GM20000 (cell line): Measurements from ENCODE around the gene CMIP.

Experiments used
- DNase-seq: peaks from one replicate; pipeline ENCODE4 v3.0.0; 2012; ENCODE audit warnings: low spot score
- TF ChIP-seq, protein P1 (sequence below): IDR thresholded peaks from 2 replicates; pipeline ENCODE4 v1.5.1; 2012; ENCODE audit warnings: mild to moderate bottlenecking, control low read depth; ENCODE audit errors: extremely low read depth, missing control alignments

CMIP gene

DNA sequence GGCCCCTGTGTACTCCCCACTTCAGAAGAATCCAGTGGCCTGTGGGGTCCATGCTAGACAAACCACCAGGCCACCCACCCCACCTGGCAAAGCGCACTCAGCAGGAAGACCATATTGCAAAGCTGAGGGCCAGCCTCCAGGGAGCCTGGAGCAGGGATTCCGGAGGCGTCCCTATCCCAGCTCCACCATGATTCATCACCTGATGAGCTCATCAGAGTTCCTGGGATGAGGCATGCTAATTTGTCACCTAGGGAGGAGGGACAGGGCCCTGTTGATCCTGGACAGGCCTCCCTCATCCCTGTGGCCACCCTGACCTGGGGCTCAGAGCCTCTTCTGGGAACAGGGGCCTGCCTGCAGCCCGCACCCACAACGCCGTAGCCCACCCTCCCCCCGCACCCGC is 202.9 kb downstream of the CMIP start:
- TF ChIP-seq, protein P1, sequence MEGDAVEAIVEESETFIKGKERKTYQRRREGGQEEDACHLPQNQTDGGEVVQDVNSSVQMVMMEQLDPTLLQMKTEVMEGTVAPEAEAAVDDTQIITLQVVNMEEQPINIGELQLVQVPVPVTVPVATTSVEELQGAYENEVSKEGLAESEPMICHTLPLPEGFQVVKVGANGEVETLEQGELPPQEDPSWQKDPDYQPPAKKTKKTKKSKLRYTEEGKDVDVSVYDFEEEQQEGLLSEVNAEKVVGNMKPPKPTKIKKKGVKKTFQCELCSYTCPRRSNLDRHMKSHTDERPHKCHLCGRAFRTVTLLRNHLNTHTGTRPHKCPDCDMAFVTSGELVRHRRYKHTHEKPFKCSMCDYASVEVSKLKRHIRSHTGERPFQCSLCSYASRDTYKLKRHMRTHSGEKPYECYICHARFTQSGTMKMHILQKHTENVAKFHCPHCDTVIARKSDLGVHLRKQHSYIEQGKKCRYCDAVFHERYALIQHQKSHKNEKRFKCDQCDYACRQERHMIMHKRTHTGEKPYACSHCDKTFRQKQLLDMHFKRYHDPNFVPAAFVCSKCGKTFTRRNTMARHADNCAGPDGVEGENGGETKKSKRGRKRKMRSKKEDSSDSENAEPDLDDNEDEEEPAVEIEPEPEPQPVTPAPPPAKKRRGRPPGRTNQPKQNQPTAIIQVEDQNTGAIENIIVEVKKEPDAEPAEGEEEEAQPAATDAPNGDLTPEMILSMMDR: no peak
- DNase-seq: no peak

DNA sequence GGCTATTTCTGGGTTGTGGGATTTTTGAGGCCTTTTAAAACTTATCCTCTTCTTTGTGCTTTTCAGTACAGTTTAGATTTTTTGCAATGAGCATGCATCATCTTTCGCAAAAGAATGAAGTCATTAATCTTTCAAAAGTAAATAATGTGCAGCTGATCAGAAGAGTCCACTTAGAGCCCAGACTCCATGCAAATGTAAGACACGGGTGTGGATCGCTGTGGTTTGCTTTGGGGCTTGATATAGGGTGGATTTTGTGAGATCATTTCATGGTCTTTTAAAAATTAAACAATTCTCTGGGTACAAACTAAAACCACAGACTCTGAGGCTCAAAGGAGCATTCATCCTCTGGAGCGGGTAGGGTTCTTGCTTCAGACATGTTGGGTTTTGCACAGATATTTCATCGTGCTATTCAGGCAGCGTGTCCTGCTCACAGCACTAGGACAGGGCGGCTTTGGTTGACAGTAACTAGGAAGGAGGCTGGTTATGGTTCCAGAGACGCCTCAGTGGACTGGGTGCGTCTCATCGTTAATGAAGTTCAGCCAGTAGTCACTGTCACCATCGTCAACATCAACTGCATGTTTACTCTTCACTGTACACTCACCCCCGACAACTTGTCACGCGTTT is 205.1 kb downstream of the CMIP start:
- TF ChIP-seq, protein P1: no peak
- no peak for DNase-seq

DNA sequence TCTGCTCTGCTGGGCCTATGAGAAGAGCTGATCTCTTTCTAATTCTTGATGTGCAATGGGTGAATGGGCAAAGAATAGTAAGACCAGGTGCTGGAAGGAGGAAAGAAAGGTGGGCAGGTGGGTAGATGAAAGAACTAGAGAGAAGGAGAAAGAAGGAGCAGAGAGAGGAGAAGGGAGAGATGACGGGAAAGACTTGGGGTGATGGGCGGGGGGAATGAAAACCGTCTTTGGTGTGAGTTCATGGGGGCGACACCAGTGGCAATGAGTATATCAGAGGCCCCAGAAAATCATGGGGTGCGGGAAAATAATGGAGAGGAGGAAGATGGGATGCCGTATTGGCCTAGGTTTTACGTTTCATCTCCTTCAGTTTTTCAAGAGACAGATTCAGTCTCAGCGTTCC is 205.7 kb downstream of the CMIP start:
- TF ChIP-seq, protein P1: no peak
- no peak for DNase-seq

DNA sequence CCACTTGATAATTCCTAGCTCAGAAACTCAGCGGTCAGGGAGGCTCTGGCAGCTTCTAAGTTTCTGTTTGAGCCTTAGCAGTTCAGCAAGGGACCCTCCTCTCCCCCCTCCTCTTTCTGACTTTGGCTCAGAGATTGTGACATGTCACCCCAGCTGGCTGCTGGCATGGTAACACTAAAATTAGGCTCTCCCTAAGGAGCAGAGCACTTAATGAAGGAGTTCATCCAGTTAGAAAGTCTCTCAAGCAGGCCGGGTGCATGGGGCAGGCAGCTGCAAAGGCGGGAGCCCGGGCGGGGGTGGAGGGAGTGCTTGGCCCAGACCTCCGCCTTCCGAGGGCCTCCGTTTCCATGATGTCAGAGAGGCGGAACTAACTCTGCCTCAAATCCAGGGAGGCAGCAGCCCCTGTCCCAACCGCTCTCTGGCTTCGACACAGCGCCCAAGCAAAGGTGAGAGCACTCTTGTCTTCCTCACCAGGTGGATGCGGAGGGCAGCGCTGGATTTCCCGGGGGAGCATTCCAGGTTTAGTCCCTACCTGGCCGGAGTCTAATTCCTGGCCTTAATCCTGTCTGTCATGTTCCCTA is 206.5 kb downstream of the CMIP start:
- no peak for DNase-seq
- TF ChIP-seq, protein P1: no peak

DNA sequence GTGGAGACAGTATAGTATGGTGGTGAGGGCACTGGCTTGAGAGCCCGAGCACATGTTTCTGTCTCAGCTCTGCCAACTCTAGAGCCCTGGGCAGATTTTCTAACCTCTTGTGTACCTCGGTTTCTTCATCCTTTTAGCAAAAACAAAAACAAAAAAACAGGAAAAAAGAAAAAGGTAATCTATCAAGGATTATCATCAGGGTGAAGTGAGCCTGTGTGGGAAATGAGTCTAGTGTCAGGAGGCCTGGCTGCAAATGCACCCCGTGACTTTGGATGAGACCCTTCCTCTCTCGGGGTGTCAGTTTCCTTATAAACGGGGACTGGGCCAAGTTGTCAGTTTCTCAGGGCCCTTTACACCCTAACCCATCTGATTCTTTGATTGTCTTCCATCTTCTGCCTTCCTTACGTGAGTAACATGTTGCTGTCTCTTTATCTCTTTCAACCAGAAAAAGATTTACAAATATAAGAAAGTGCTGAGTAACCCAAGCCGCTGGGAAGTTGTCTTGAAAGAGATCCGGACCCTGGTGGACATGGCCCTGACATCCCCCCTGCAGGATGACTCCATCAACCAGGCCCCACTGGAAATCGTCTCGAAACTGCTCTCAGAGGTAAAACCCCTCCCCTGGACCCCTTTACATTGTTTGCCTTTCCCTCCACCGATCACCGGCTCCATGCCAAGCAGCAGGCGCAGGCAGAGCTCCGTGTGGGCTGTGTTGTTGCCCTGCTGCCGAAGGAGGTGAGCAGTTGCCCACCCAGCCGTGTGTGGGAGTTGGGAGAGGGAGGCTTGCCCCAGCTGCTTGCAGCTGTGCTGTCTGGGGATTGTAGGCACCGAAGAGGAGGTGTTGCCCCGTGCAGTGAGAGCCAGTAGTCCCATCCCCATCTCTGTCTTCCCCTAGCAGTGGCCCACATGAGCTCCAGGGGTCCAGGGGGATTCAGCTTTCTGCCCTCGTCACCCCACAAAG is 207.4 kb downstream of the CMIP start:
- TF ChIP-seq, protein P1: no peak
- no peak for DNase-seq

- TF ChIP-seq, protein P1: no peak
- peak; percentile 71 for DNase-seq
Measured at GRCh38 chr16:81652798-81653505, 208.3 kb downstream of the CMIP start.
